Lower leg skin (tissue), 4 donors: ENCODE measurements around the gene STX1B. TPM values are rescaled to one million over a fixed set of nuclear protein-coding genes. Genes with fewer than 3 reads are reported as not detected.

Experiments used
- DNase-seq, 2 donors: peaks; one replicate each; pipeline ENCODE4 v3.0.0-alpha.2; 2019; ENCODE audit warnings: low spot score in 2 of 2
- H3K4me3 ChIP-seq: fragments of 200-600 bp; sonication (generic); 2 replicates; pipeline ENCODE4 v1.5.1; 2017; ENCODE audit warnings: mild to moderate bottlenecking, low read depth; ENCODE audit not compliant: poor library complexity, severe bottlenecking
- POLR2A ChIP-seq, 2 donors: fragments of 450-650 bp; IDR thresholded peaks; one replicate each; pipeline ENCODE4 v1.6.1; 2016 to 2017; ENCODE audit warnings: antibody characterized with exemption in 2 of 2, mild to moderate bottlenecking in 1 of 2, moderate library complexity in 1 of 2
- WGBS, 2 donors: methylation state at CpG; one replicate each; pipeline ENCODE4 v1.1.5; 2018; 5-methylcytosine and 5-hydroxymethylcytosine counted together
- intact Hi-C: fragments of 100-400 bp; cut with DNase I; formaldehyde crosslinking; loops from one replicate; pipeline ENCODE4 v1.15.0; 2023; ENCODE audit warnings: low total_unique reads
- total RNA-seq, 4 donors: library from RNA; depleted of rRNA; stranded (reverse); fragments of >200 nt; gene quantifications; one replicate each; pipeline ENCODE4 v1.1.0, GENCODE V29; 2016
- TF ChIP-seq, protein P1 (sequence below), 3 donors: fragments of 450-650 bp; IDR thresholded peaks; one replicate each; pipeline ENCODE4 v1.5.1; 2016; ENCODE audit warnings: antibody characterized with exemption in 3 of 3, mild to moderate bottlenecking in 3 of 3, moderate library complexity in 2 of 3

Gene STX1B
- 1 to 10 TPM in 1 of 4 donors, under 1 TPM in 3; 0.32 to 1.4 (median 0.44) TPM for total RNA-seq

DNA sequence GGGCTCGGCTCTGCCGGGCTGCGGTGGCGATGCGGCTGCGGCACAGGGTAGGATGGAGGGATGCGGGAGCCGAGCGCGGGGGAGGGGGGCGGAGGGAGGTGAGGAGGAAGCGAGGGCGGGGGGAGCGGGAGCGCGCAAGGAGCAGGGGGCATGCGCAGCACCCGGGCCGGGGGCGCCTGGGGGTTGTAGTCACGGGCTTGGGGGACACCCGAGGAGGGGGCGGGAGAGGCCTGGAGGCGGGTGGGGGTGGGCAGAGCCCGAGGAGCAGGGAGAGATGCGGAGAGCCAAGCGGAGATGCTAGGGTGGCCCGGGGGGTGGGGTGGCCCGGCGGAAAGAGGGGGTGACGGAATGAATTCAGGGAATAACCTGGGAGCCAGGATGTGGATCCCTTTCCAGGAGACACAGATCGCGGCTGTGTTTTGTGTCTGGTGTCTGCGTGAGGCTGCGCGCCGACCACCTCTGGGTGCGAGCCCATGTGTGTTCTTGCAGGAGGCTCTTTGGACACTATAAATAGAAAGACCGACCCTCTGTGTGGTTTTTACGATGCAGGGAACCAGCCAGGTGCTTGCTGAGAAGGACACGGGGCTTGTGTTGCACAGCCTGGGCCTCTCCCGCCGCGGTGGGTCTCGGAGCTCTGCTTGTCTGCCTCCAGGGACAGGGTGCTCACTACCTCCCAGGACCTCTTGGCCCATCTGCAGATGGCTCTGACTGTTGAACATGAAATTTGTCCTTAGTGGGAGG lies at the start of gene STX1B:
Gene STX1B, minus strand, starts transcription at position 54 of the 741 bp plus-strand sequence. CDS start 242 bp downstream, outside the sequence.
- peak in 1 of 2 donors; percentile 83 for DNase-seq
- WGBS, 2 donors: 16 to 18% methylated on average over 24 to 26 of the region's 45 CpGs
- intact Hi-C loops: no loop called here
- TF ChIP-seq, protein P1, sequence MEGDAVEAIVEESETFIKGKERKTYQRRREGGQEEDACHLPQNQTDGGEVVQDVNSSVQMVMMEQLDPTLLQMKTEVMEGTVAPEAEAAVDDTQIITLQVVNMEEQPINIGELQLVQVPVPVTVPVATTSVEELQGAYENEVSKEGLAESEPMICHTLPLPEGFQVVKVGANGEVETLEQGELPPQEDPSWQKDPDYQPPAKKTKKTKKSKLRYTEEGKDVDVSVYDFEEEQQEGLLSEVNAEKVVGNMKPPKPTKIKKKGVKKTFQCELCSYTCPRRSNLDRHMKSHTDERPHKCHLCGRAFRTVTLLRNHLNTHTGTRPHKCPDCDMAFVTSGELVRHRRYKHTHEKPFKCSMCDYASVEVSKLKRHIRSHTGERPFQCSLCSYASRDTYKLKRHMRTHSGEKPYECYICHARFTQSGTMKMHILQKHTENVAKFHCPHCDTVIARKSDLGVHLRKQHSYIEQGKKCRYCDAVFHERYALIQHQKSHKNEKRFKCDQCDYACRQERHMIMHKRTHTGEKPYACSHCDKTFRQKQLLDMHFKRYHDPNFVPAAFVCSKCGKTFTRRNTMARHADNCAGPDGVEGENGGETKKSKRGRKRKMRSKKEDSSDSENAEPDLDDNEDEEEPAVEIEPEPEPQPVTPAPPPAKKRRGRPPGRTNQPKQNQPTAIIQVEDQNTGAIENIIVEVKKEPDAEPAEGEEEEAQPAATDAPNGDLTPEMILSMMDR (IDR thresholded peaks at IDR 0.05): no peak
- TF ChIP-seq POLR2A (IDR thresholded peaks at IDR 0.05): no peak
- H3K4me3 ChIP-seq: no peak within 1 kb of the TSS

DNA sequence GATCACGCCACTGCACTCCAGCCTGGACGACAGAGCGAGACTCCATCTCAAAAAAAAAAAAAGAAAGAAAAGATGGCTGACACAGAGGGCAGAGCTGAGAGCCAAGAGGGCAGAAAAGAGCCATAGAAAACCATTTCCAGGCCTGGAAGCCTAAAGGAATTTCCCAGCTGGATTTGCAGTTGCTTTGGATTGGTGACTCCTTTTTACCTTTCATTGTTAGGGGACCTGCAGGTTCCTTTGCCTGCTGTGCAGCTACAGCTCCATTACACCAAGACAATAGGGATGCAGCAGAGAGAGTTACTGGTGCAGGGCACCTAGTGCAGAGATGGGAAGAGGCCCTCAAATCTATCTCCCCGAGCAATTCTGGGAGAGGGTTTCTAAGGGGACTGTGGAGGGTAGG lies 45.2 kb upstream of the STX1B start:
- 80 to 89% methylated on average over 4 of the region's 4 CpGs for WGBS, 2 donors
- no peak for DNase-seq
- no peak overlapping the region for H3K4me3 ChIP-seq
- intact Hi-C loops: no loop called here
- TF ChIP-seq, protein P1 (IDR thresholded peaks at IDR 0.05): no peak
- TF ChIP-seq POLR2A (IDR thresholded peaks at IDR 0.05): no peak

DNA sequence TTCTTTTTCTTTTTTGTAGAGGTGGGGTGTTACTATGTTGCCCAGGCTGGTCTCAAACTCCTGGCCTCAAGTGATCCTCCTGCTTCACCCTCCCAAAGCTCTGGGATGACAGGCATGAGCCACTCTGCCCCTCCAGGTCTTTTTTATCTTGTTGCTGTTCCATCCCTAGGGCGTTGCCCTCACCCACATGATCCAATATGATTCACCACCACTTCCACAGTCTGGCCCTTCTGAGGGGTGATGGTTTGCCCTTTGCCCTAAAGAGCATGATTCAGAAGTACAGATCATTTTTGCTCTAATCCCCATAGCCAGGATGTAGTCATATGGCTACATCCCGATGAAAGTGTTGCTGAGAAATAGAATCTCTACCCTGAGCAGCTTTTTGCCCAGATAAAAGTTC lies 41.7 kb upstream of the STX1B start:
- peak in 1 of 2 donors; percentile 55 for DNase-seq
- TF ChIP-seq, protein P1 (IDR thresholded peaks at IDR 0.05): no peak
- no peak for TF ChIP-seq POLR2A (IDR thresholded peaks at IDR 0.05)
- H3K4me3 ChIP-seq: no peak overlapping the region
- WGBS, 2 donors: 13 to 34% methylated on average over 2 of the region's 2 CpGs
- intact Hi-C loops: no loop called here

DNA sequence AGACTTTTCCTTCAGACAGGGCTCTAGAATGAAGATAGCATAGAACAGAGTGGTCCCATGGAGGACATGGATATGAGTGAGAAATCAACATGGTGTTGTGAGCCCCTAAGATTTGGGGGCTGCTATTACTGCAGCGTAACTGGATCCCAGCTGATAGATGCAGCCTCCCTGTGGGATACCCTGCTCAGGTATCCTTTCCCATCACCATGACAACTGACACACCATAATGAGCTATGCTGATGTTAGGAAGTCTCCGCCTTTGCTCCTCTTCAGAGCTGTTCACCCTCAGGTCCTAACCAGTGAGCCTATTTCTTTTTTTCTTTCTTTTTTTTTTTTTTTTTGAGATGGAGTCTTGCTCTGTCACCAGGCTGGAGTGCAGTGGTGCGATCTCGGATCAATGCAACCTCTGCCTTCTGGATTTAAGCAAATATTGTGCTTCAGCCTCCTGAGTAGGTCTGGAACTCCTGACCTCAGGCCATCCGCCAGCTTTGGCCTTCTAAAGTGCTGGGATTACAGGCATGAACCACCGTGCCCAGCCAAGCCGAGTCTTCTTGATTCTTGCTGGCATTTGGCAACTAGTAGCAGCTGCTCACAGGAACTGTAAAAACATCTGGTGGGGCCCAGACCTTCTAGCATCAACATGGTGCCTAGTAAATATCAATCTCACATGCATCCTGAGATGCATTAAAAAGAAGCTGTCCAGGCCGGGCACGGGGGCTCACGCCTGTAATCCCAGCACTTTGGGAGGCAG lies 40.0 kb upstream of the STX1B start:
- no peak overlapping the region for H3K4me3 ChIP-seq
- TF ChIP-seq, protein P1 (IDR thresholded peaks at IDR 0.05): no peak
- TF ChIP-seq POLR2A (IDR thresholded peaks at IDR 0.05): no peak
- WGBS, 2 donors: 73 to 80% methylated on average over 10 of the region's 10 CpGs
- no peak for DNase-seq
- intact Hi-C loops: no loop called here

DNA sequence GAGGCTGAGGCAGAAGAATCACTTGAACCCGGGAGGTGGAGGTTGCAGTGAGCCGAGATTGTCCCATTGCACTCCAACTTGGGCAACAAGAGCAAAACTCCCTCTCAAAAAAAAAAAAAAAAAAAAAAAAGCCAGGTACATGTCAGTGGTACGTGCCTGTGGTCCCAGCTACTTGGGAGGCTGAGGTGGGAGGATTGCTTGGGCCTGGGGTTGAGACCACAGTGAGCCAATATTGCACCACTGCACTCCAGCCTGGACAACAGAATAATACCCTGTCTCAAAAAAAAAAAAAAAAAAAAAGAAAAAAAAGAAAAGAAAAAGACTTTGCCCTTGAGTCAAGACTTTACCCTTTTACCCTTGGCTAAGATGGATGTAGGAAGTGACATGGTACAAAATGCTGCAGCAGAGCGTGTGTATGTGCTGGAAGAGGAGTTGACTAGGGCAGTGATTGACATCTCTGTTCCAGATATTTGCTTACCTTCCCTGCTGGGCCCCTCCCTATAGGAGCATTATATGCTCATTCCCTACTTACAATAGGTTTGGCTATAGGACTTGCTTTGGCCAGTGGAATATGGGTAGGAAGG lies 33.6 kb upstream of the STX1B start:
- WGBS, 2 donors: 87 to 95% methylated on average over 4 of the region's 4 CpGs

More for the DNA sequence above, 33.6 kb upstream of the STX1B start:
- DNase-seq: no peak
- intact Hi-C loops: no loop called here
- TF ChIP-seq, protein P1 (IDR thresholded peaks at IDR 0.05): no peak
- TF ChIP-seq POLR2A (IDR thresholded peaks at IDR 0.05): no peak
- H3K4me3 ChIP-seq: no peak overlapping the region
